ENCODE data around the gene ASS1. TPM values are rescaled to one million over a fixed set of nuclear protein-coding genes. Genes with fewer than 3 reads are reported as not detected.

The ASS1 gene
- total and polyA plus RNA-seq, 2 of the 13 experiments (the other 11 are each of a cell fraction or from before 2014, with no cell fraction given), result 77.6 to 122 TPM

GRCh38 chr9:130539420-130540223 lies 94.9 kb downstream of the ASS1 start (continued):
- TF ChIP-seq E2F1 (CRISPR knock-in tag; IDR thresholded peaks at IDR 0.05) (no peak), SRSF1 (optimal IDR thresholded peaks at IDR 0.05; ENCODE audit: low read depth, low read length) (no peak), ZNF354B (CRISPR knock-in tag; IDR thresholded peaks at IDR 0.05) (no peak), MTF2 (CRISPR knock-in tag; IDR thresholded peaks at IDR 0.05; ENCODE audit: borderline replicate concordance) (no peak)

GRCh38 chr9:130541533-130541932 lies 96.8 kb downstream of the ASS1 start:
- intact Hi-C loops (cut with micrococcal nuclease; ENCODE audit: unreplicated experiment), result no loop called here
- POLR2A ChIA-PET, result no interaction called here
- Histone ChIP-seq H4K20me1 (ENCODE audit: insufficient read depth, low read length) (no peaks in the 10 kb centered on the region), H3K9me3 (ENCODE audit: low read length) (no peaks in the 10 kb centered on the region), H3K9ac (ENCODE audit: insufficient read depth, low read depth, low read length) (no peak overlapping the region), H3K27me3 (ENCODE audit: control insufficient read depth in 1 of 2, insufficient read depth in 2 of 2, low read length in 2 of 2) (peaks cover 0 to 12% of the 10 kb centered on the region in 2 experiments; a peak in 2 of 5 replicates), H3K4me1 (ENCODE audit: insufficient read depth, low read length) (peaks cover 22% of the 10 kb centered on the region), H3K4me2 (ENCODE audit: low read depth, low read length) (no peak overlapping the region), H3K36me3 (replicated peaks in 1 of 2; ENCODE audit: control insufficient read depth in 1 of 2, insufficient read depth in 2 of 2, low read length in 2 of 2) (no peaks in the 10 kb centered on the region), H2AFZ (ENCODE audit: low read length) (no peak overlapping the region), H3K27ac (ENCODE audit: extremely low read length, insufficient read depth, low read length) (no peak overlapping the region), H3K4me3 (replicated peaks in 1 of 3; ENCODE audit: insufficient read depth in 1 of 3, low read depth in 2 of 3, low read length in 3 of 3) (no peak overlapping the region), H3K79me2 (ENCODE audit: insufficient read depth, low read length) (no peaks in the 10 kb centered on the region)
- no peak for FAIRE-seq
- 83% methylated on average over 2 of the region's 2 CpGs for WGBS (ENCODE audit: low lambda C conversion rate)
- BruUV-seq (replicated peaks), result no TSS peak
- in situ Hi-C loops (cut with HindIII; ENCODE audit: extremely low pct_ligation_motif_present, low pct_unique_long_range_greater_than_20kb), result no loop called here
- no peak for DNase-seq (ENCODE audit: low spot score)
- no peak for ATAC-seq
- CTCF ChIA-PET (ENCODE audit: low intra/inter-chr PET ratio, low total read pairs), result no interaction called here
- TF ChIP-seq SRSF9 (IDR thresholded peaks at IDR 0.05; ENCODE audit: borderline replicate concordance, insufficient read depth, low read depth, low read length, poor library complexity, severe bottlenecking) (no peak), PRDM15 (CRISPR knock-in tag; IDR thresholded peaks at IDR 0.05) (no peak), IKZF5 (CRISPR knock-in tag; IDR thresholded peaks at IDR 0.05) (no peak), ERF (CRISPR knock-in tag; IDR thresholded peaks at IDR 0.05) (no peak), SOX13 (IDR thresholded peaks at IDR 0.05) (no peak), SOX13 (CRISPR knock-in tag; conservative IDR thresholded peaks at IDR 0.05 in 1 of 2, IDR thresholded peaks at IDR 0.05 in 1 of 2) (no peak), ZFP41 (CRISPR knock-in tag; IDR thresholded peaks at IDR 0.05; ENCODE audit: borderline replicate concordance) (no peak), ZFYVE20 (CRISPR knock-in tag; IDR thresholded peaks at IDR 0.05; ENCODE audit: borderline replicate concordance, low read depth) (no peak), BHLHE40 (IDR thresholded peaks at IDR 0.05; ENCODE audit: low read length) (no peak), ZNF354B (CRISPR knock-in tag; IDR thresholded peaks at IDR 0.05) (no peak), RNF219 (CRISPR knock-in tag; IDR thresholded peaks at IDR 0.05) (no peak)

All from HepG2 (cell line).